Femur (tissue), 1 donor: ENCODE measurements around the gene CMTM5.
"Not testable (repeated sequence)": the region's sequence is repeated elsewhere in the genome, so short reads cannot be mapped to it uniquely, and the experiment has no call there.

ENCODE experiments used
- DNase-seq: peaks from one replicate; pipeline ENCODE4 v3.0.0-alpha.2; 2017

Gene CMTM5

GRCh38 chr14:23416801-23417200 is 40.0 kb downstream of the CMTM5 start:
- no peak for DNase-seq

- not testable (repeated sequence) for DNase-seq
Observed at GRCh38 chr14:23417269-23417668, 40.4 kb downstream of the CMTM5 start.

- no peak for DNase-seq
Observed at GRCh38 chr14:23418021-23418420, 41.2 kb downstream of the CMTM5 start.

GRCh38 chr14:23419646-23420045 is 42.8 kb downstream of the CMTM5 start:
- DNase-seq = not testable (repeated sequence)

- no peak for DNase-seq
Observed at GRCh38 chr14:23421594-23421993, 44.7 kb downstream of the CMTM5 start.

- no peak for DNase-seq
Observed at GRCh38 chr14:23423657-23424056, 46.8 kb downstream of the CMTM5 start.

GRCh38 chr14:23425169-23425568 is 48.3 kb downstream of the CMTM5 start:
- no peak for DNase-seq

GRCh38 chr14:23425798-23426197 is 49.0 kb downstream of the CMTM5 start:
- DNase-seq = not testable (repeated sequence)

GRCh38 chr14:23428686-23429495 is 52.0 kb downstream of the CMTM5 start:
- no peak for DNase-seq
